Stimulated activated CD4-positive, alpha-beta T cell treated with anti-CD3 and anti-CD28 coated beads, Interleukin-15, amount 100 ng/mL, for 1 hour (primary cell): ENCODE measurements around the gene TREX2.
"Not testable (repeated sequence)": the region's sequence is repeated elsewhere in the genome, so short reads cannot be mapped to it uniquely, and the experiment has no call there.

Source experiments
- DNase-seq, 2 donors: peaks; one replicate each; pipeline ENCODE4 v3.0.0-alpha.2; 2020; ENCODE audit warnings: low read depth in 1 of 2, low spot score in 1 of 2

Gene TREX2

DNA sequence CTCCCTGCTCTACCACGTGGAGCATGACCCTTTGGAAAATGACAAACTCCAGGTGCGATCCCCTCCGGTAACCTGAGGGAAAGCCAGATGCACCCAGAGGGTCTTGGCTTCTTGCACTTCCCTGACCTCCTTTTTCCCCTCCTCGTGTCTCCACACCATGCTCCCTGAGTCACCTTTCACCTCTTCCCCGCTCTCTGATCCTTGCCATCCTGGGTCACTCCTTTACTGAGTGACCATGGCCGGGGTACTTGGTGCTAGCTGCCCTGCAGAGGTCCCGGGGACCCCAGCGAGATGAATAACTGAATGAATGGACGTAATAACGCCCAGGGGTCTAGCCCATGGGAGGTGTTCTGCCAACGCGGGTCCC, 35.0 kb downstream of the TREX2 start:
- no peak for DNase-seq

DNA sequence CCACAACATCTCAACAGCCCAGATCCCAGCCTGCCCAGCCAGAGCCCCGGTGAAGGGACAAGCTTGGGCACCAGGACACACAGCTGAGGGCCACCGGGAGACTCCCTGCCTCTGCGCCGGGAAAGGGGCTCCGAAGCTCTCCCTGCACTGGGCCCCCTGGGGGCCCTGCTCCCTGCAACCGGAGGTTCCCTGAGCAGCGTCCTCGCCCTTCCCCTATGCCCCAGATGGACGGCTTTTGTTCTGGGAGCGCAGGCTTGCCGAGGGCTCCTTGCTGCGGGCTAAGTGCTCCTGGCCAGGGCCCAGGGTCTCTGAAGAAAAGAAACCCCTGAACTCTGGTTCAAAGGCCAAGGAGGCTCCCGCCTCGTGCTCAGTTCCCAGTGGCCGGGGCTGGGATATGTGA, 35.5 kb downstream of the TREX2 start:
- no peak for DNase-seq

DNA sequence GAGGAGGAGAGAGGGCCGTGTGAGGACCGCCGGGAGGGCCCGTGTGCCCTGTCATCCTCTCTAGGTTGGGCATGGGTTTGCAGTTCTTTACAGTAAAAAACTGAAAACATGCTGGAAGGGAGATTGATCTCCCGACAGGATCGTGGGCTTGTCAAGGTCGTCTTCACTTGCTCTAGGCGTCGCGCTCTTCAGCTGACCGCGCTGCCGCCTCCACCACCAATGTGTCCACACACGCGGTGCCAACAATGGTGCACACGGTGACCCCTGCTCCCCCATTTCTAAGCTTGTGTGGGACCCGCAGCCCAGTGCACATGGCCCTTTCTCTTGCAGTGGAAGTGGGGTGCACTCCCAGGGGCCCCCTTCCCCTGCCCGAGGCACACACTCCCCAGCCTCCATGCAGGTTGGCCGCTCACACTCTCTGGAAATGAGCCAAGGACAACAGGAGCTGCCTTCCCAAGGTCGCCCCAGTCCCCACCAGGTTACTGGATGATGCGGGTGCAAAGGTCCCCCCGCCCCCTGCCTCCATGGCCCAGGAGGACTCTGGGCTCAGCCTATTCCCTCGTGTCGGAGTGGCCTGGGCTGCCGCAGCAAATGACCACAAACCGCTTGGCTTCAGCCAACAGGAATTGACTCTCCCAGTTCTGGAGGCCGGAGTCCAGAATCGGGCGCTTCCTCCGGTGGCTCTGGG, 36.3 kb downstream of the TREX2 start:
- DNase-seq = no peak

DNA sequence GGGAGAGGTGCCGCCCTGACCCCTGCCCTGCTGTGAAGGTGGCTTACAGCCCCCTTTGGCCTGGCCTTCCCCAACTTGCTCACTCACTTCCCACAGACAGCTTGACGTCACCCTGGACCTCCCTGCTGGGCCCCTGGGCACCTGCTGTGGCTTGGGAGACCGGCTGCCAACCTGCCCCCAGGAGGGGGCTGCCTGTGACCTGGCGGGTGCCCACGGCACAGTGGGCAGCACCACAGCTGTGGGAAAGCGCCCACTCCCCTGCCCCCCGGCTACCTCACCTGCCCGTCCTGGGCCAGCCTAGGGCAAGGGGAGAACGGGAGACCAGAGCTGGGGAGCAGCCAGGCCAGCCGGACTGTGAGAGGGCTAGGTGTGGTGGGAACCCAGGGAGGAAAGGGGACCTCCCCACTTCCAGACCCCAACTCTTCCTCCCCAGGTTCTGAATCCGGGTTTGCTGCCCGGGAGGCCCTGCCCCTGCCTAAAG, 36.9 kb downstream of the TREX2 start:
- DNase-seq = no peak

DNA sequence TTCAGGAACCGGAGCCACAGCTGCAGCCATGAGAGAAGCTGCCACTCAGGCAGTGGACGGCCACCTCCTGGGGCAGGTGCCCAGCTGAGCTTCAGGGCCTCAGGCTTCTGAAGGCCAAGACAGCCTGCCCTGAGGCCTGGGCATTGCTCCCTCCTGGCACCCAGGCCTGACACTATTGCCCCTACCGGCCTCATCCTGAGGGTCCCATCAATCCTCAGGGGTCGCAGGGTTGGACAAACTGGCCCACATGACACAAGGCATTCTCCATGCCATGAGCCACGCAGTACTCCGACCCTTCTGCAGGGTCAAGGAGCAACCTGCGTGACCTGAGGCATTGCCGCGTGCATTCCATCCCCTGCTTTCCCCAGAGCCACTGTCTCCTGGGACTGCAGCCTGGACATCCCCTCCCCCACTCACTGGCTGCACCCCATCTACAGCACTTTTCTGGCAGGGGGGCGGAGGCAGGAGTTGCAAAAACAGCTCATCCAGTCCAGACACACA, 37.6 kb downstream of the TREX2 start:
- DNase-seq = no peak

DNA sequence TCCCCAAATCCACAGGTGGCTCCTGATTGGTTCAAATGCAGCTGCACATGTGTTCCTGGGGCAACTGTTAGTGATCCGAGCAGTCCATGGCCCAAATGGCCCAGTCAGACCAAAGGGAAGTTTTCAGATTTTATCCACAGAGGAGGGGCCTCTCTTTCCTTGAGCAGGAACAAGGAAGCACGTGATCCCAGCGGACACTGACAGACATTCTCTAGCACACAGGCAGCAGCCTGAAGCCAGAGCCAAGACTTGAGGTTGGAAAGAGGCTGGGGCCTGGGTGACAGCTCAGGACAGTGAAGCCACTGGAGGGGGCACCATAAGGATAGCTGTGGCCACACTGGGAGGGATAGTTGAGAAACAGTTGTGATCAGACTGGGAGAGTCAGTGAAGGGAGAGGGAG, 38.1 kb downstream of the TREX2 start:
- DNase-seq = no peak

DNA sequence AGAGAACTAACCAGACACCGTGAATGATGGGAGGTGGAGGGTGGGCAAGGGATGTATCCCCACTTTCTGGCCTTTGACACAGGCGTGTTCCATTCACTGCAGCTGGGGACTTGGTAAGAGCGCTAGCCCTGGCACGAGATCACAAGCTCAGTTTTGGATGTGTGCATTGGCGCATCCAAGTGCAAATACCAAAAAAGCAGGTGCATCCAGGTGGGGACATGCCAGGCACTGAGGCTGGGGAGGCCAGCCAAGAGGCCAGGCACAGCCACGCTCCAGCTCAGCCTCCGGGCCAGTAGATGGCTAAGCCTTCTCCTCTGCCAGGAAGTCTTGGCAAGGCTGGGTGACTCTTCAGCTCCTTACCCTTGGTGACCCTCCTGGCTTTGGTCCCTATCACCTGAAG, 39.0 kb downstream of the TREX2 start:
- no peak for DNase-seq

DNA sequence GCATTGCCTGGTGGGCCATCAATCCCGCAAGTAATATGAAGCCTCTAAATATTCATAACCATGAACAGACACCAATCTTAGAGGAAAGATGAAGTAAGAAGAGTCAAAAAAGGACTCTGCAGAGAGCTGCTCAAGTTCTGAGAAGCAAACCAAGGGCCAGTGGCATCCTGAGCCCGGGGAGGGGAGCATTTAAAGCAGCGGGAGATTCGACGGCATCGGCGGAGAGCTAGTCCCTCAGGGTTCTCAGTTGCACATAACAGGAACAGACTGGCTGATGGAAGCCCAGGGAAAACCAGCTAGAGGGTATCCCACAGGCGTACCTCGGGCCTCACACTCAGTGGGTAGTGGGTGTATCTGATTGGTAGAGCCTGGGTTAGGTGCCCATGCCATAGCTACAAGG, 39.8 kb downstream of the TREX2 start:
- DNase-seq = no peak

DNA sequence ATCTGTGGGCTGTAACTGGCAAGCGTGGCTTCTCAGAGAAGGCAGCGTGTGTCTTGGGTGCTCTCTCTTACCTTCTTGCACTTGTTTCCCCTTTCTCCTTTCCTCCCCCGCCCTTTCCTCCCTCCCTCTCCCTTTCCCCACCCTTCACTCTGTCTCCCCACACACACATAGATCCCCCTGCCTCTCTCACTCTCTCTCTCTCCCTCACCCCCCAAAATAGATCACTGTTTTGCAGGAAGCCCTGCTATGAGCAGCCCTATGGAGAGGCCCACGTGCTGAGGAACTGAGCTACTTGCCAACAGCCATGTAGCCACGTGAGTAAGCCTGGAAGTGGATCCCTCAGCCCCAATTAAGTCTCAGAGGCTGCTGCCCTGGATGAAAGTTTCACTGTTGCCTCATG, 40.4 kb downstream of the TREX2 start:
- DNase-seq = no peak

DNA sequence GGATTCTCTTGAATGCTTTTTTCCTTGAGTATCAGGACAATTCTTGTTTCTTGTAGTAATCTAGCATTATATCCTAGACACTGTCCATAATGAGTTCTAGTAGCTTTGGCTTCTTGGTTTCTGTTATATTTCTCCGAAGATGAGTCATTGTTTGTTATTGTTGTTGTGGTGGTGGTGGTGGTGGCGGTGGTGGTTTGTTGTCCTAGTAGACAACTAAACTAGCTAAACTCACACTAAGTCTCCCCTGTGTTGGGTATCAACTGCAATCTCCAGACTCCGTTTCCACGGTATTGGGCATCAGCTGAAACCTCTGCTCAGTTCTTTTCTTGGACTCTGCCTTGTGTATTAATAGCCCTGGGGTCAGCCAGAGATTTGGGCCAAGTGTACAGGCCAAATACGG, 41.5 kb downstream of the TREX2 start:
- not testable (repeated sequence) for DNase-seq

DNA sequence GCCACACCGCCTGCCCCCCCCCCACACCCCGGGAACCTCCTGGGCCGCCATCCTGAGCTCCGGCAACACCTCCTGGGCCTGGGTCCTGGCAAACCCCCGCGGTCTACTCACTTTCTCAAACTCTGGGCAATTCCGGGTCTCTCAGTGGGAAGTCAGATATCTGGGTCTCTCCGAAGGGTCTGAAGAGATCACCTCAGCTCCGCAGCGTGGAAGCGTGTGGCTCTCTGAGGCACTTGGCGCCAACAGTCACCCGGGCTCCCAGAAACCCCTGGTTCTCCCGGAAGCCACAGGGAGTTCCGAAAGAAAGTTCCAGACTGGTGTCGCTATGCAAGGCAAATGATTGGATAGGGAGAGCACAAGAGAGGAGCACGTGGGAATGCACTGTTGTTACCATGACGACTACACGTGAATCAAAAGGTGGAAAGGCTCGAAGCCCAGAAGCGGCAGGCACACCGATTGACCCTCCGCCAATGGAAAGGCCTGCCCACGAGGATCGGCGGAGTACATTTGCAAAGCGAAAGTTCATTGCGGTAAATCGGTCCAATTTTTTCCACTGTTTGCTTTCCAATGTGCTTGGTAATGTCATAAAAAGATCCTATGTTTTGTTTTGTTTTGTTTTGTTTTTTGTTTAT, 44.6 kb downstream of the TREX2 start, which contains the start of gene PNMA6E:
PNMA6E (minus strand) TSS at position 218 of the 632 bp plus-strand sequence. CDS start 2,501 bp downstream, outside the sequence.
- no peak for DNase-seq

DNA sequence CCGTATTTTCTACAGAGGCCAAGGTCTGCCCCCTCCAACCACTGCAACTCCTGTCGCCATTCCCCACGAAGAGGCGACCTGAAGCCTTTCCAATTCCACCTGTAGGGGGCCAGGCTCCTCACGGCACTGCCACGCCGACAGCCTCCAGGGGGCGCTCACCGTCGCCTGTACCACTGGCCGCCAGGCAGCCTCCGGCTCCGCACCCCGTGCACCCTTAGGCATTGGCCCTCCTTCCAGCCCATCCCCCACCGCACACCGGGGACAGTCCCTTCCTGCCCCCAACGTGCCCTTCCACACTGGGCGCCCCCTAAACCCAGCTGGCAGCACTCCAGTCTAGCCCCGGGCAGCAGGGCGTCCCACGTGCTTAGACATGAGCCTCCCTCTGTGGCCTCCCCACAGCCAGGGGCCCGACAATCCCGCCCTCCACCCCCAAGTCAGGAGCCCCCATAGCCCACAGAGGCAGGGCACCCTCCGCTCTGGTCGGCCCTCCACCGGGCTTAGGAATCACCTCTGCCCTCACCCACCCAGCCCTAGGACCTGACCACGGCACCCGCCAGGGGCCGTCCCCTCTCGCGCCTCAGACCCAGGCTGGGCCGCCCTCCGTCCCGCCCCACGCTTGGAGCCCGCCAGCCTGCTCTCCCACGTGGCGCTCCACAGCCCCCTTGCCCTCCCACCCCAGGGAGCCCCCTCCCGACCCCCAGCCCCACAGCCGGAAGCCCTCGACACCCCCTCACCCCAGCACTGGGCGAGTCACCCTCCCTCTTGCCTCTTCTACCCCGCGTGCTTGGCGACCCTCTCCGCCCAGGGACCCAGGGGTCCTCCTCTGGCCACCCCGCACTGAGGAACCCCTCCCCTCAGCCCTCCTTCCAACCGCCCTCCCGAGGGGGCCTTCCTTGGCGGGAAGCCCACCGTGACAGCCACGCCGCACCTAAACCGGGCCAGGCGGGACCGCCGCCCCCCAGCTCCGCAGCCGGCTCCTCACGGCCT, 45.4 kb downstream of the TREX2 start:
- peak in 1 of 2 donors; percentile 33 for DNase-seq

DNA sequence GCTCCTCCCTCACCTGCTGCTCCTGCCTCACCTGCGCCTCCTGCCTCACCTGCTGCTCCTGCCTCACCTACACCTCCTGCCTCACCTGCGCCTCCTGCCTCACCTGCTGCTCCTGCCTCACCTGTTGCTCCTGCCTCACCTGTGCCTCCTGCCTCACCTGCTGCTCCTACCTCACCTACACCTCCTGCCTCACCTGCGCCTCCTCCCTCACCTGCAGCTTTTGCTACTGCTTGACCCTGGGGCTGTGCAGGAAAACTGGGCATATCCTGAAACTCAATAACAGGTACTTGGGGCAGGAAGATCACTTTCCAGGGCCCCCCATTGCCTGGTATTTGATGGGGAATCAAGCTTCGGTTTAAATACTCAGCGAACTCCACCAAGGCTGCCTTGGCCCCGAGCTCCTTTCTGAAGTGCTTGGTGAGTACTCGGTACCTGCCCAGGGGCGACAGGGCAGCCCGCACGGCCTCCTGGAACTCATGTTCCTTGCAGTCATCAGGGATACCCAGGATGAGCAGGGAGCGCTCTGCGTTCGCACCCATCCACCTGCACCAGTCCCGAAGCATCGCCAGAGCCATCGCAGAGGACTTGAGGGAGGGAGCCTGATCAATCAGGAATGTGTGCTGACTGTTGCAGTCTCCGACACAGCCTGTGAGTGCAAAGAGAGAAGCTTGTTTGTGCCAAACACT, 47.4 kb downstream of the TREX2 start:
- no peak for DNase-seq

DNA sequence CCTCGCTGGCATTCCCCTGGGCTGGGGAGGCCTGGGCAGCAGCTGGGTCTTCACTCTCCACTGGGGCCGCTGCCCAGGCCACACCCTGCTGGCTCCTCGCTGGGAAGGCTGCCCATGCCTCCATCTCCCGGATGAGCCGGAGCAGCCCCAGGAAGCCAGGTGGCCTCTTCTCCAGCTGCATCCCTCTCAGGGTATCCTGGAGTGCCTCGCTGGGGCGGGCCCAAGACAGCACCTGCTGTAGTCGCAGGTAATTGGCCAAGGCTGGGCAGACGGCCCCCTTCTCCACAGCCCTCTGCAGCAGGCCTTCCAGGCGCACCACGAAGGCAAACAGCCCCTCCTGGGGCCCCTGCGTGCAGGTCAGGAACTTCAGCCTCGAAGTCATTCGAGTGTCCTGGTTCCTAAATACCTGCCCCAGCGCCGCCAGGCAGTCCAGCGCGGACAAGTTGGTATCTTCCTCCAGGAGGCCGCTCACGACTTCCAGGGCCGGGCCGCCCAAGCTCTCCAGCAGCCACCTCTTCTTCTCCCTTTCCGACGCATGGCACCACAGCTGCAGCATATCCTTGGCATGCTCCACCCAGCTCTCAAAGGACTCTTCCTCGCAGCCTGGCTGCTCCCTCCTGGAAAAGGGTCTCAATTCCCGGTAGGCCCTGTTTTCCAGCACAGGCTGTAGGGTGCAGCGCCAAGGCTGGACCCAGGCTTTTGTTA, 48.4 kb downstream of the TREX2 start:
- DNase-seq = no peak

DNA sequence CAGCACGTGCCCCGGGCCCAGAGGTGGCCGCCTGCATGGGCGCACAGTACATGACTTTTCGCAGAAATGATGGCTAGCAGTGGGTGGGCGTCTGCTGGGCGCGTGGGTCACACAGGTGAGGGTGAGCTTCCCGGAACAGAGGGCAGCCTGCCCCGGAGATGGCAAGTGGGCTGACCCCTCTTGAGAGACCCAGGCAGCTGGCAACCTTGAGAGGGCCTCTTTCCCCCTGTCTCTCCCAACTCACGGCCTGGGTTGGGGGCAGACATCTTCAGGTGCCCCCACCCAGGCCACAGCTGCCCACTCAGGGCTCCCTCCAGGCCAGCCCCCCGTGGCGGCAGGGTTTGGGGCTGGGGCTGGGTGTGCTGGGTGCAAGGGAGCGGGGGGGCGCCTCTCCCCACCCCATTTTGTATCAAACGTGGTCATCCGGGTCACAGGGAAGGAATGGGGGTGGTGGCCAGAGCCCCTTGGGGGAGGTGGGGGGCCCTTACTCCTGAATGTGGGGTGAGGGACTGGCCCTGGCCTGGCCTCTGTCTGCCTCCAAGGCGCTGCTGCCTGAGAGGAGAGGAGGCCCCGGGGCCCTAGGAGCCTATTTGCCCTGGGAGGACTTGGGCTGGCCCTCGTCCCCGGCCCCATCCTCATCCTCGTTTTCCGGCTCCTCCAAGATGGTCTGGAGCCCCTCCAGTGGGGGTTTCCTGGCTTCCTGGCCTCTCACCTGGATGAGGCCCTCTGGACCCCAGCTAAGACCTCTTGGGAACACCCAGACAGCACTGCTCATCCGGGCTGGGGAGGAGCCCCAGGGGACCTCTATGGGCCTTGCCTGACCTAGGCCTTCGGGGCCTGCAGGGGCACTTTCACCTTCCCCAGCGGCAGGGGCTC, 49.3 kb downstream of the TREX2 start:
- DNase-seq = no peak

DNA sequence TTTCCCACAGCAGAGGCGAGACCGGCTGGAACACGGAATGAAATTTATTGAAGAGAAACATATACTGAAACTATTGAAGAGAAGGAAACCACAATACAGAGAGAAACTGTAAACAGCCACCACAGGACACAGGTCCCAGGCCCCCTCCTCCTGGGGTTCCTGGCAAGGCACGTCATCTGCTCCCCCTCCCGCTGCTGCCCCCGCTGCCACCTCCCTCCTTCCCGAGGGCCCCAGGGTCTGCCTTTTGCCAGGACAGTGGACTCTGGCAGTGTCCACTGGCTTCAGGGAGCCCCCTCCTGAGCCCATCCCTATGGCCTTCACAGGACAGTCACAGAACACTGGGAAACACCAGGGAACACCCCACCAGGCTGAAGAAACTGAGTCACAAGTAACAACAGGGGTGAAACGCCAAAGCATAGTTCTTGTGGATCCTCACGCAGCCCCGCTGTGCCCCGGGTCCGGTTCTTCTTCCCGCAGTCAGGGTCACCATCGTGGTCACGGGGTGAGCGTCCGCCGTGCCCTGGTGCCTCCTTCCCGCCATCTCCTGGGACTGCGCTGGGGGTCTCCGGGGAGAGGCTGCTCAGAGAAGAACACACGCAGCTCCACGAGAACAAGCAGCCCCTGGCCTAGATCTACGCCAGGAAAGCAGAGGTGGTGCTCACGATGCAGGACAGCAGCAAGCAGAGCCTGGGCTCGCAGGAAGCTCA, 50.1 kb downstream of the TREX2 start:
- DNase-seq = no peak

DNA sequence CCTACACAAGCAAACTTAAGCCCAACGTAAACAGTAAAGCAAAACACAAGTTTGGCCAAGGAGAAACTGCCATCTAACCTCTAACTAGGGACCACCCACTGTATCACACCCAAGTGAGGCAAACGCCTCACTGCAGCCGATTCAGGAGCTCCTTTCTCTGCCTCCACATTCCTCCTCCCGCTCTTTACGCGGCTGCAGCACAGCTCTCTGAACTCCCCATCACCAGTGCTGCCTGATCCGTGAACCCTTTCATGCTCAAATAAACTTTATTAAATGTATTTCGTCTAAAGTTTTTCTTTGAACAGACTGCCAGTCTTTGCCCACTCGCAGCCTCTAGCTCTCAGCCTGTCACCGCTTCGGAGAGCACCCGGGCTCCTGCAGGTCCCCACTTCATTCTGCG, 51.2 kb downstream of the TREX2 start:
- no peak for DNase-seq
